HG02970 (cell line): Measurements from ENCODE around the gene PARD3B.
"Not testable (repeated sequence)": the region's sequence is repeated elsewhere in the genome, so short reads cannot be mapped to it uniquely, and the experiment has no call there.

Experiments
- ATAC-seq: cut with Tn5 transposase; IDR thresholded peaks from one replicate; pipeline ENCODE4 v1.9.1; 2021; ENCODE audit warnings: mild to moderate bottlenecking, moderate library complexity, moderate number of reproducible peaks; ENCODE audit not compliant: unreplicated experiment, low FRiP score

PARD3B gene

DNA sequence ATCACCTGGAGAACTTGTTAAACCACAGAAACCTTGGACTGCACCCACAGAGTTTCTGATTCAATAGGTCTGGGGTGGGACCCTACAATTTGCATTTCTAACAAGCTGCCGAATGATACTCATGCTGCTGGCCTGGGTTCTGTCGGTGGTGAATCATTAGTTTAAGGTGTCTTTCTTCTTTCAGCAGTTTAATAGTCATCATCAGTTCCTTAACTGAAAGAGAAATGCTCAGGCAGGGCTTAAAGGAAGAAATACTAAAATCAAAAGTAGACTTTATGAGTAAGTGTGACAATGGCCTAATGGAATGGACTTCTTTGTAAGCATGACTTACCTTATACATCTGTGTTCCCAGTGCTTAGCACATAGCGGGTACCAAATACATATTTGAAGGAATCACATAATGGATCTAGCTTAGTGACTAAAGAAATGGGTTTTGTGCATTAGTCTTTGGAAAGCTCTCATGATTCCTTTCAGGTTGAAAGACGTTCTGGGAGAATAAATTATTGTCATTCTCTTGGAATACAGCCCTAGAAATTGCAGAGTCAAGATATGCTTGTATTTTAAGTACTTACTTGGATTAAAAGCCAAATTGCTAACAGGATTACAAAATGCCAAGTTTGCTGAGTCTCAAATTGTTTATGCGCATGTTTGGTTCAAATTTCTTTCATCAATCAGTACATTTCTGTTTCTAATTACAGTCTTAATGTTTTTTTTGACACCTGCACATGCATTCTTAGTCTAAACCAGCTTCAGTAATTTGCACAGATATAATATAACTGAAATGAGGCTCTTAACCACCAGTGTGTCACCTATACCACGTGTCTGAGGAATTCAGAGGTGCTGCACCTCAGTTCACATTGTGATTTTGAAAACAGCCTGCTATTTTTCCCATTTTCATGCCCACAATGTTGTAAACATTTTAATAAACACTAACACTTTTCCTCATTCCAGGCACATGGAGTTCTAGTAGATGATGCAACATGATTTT, 916.7 kb downstream of the PARD3B start:
- no peak for ATAC-seq

- ATAC-seq = no peak
These were observed 917.5 kb downstream of the PARD3B start for GRCh38 chr2:205462681-205463345.

- no peak for ATAC-seq
These were observed 918.3 kb downstream of the PARD3B start for GRCh38 chr2:205463466-205464025.

GRCh38 chr2:205464681-205465080, 919.4 kb downstream of the PARD3B start:
- ATAC-seq = no peak

- no peak for ATAC-seq
These were observed 920.5 kb downstream of the PARD3B start for GRCh38 chr2:205465791-205466190.

DNA sequence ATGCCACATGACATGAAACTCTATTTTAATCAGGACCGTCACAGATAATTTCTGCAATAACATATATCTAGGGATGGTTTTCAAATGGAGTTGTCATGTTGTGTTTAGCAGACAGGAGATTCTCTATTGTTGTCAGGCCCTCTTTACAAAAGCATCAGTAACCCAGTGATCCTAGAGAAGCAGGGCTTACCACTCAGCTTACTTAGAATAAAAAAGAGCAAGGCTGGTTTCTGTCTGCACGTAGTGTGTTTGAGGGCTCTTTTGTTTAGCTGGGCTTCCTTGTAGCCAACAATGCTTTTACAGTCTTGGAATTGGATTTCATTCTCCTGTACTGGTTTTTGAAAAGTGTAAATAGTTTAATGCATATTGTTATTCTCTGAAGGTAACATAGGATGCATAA, 926.5 kb downstream of the PARD3B start:
- ATAC-seq = no peak

DNA sequence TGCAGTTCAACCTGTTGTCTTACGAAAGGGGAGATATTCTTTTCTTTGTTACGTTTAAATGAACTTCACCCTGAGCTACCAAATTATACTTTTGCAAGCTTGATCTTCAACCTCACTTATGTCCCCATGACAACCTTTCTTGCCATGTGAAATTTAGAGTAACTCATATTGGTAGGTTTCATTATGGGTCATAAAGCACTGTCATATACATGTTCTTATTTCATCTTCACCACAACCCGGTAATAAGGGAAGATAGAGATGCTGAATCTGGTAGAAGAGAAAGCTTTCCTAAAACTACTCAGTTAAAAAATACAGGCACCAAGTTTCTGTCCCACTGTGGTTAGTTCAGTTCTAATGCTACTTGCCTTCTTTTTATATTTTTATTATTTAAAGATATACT, 928.5 kb downstream of the PARD3B start:
- ATAC-seq = no peak

GRCh38 chr2:205474741-205475415, 929.6 kb downstream of the PARD3B start:
- ATAC-seq = no peak

DNA sequence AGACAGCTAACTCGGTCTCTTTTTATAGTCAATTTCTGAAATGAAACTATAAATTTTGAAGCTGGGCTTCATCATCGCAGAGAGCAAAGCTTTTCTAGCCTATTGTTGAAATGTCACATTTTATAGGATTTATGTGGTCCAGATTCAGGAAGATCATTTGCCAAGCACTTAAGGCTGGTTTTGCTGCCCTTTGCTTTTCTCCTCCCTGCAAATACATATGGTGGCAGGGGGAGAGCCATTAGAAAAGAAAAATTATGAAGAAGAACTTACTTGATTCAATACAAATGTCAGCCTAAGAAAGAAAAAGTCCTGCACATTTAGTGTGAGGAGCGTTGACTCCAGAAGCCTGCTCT, 930.1 kb downstream of the PARD3B start:
- ATAC-seq = no peak

DNA sequence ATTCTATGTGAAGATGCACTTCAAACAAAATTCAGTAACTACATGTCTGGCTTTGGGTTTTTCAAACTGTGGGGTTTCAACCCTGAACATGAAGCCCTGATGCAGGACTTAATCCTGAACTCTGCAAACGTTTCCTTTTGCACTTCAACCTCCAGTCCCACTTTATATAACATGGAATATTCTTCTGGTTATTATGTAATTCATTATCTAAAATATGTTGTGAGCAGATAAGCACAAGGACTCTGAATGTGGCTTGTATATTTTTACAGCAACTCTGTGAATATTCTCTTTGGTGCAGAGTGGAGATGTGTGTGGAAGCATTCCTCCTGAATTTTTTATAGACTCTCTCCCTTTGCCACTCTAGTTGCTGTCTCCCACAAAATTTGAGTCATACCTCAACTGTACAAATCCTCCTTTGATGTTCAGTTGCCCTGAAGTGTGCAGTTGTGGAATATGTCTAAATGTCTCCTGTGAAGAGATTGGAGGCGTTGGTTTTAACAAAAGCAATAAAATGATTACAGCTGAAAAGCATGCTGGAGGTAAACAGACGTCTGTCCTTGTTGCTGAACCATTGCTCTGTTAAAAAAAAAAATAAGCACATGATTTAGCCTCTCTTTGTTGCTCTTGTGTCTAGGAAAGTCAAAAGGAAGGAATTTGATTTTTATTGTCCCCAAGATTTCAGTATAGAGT, 931.9 kb downstream of the PARD3B start:
- no peak for ATAC-seq

- no peak for ATAC-seq
These were observed 936.6 kb downstream of the PARD3B start for GRCh38 chr2:205481861-205482260.

- ATAC-seq = no peak
These were observed 937.3 kb downstream of the PARD3B start for GRCh38 chr2:205482399-205483081.

GRCh38 chr2:205483095-205483494, 937.8 kb downstream of the PARD3B start:
- no peak for ATAC-seq

GRCh38 chr2:205484215-205484614, 938.9 kb downstream of the PARD3B start:
- no peak for ATAC-seq

- ATAC-seq = no peak
These were observed 939.5 kb downstream of the PARD3B start for GRCh38 chr2:205484764-205485163.

GRCh38 chr2:205493528-205493927, 948.3 kb downstream of the PARD3B start:
- not testable (repeated sequence) for ATAC-seq

- ATAC-seq = no peak
These were observed 949.4 kb downstream of the PARD3B start for GRCh38 chr2:205494537-205495235.

GRCh38 chr2:205495819-205496218, 950.5 kb downstream of the PARD3B start:
- no peak for ATAC-seq

DNA sequence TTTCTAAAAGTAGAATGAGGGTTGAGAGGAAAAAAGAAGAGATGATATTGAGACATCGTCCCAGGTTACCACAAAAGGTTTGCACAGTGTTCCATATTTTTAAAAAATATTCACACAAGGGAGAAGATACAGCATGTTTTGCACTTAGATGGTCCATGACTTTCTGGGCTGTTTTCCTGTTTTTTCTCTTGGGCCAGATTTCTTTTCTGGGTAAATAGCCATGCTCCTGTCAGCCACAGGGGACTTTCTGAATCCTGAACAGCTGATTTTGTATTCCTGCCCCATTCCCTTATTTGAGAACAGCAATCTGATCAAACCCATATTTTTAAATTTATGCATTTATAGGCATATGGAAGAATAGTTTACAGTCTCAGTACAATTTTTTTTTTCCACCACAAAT, 951.1 kb downstream of the PARD3B start:
- no peak for ATAC-seq
